Posterior cingulate gyrus (tissue), 11 donors: Measurements from ENCODE around the gene CXCL10.

Experiments
- DNase-seq, 10 donors: peaks; one replicate each; pipeline versions ENCODE4 v3.0.0 to v3.0.0-alpha.2; 2020 to 2021; ENCODE audit warnings: mixed read lengths in 3 of 10
- intact Hi-C: fragments of 100-400 bp; cut with DNase I; formaldehyde crosslinking; loops from one replicate; pipeline ENCODE4 v1.15.1; 2023

The CXCL10 gene

GRCh38 chr4:76035141-76035540, 11.8 kb upstream of the CXCL10 start:
- DNase-seq = no peak

GRCh38 chr4:76029300-76029699, 6.0 kb upstream of the CXCL10 start:
- intact Hi-C loops = no loop called here
- DNase-seq = no peak

More at GRCh38 chr4:76035141-76035540, 11.8 kb upstream of the CXCL10 start:
- intact Hi-C loops = no loop called here

GRCh38 chr4:76028350-76028765, 5.1 kb upstream of the CXCL10 start:
- DNase-seq = no peak
- intact Hi-C loops = no loop called here

GRCh38 chr4:76024065-76024464, 768 bp upstream of the CXCL10 start:
- intact Hi-C loops = no loop called here
- no peak for DNase-seq

GRCh38 chr4:76022677-76023076, 620 bp downstream of the CXCL10 start:
- intact Hi-C loops = no loop called here
- no peak for DNase-seq

- DNase-seq = no peak
- intact Hi-C loops = no loop called here
Measured at GRCh38 chr4:76022031-76022430, 1.3 kb downstream of the CXCL10 start.

GRCh38 chr4:76017056-76017686, 6.1 kb downstream of the CXCL10 start:
- intact Hi-C loops = no loop called here
- no peak for DNase-seq

GRCh38 chr4:76016393-76016792, 6.9 kb downstream of the CXCL10 start:
- intact Hi-C loops = no loop called here
- peak in 4 of 10 donors; percentile 28 to 83 (median 60) for DNase-seq

GRCh38 chr4:76013540-76013939, 9.8 kb downstream of the CXCL10 start:
- no peak for DNase-seq
- intact Hi-C loops = no loop called here

- DNase-seq = no peak
- intact Hi-C loops = no loop called here
Measured at GRCh38 chr4:76012388-76012801, 10.9 kb downstream of the CXCL10 start.

- intact Hi-C loops = no loop called here
- DNase-seq = peak in 2 of 10 donors; percentile 8 to 36
Measured at GRCh38 chr4:76011700-76012387, 11.5 kb downstream of the CXCL10 start.

GRCh38 chr4:76011018-76011670, 12.2 kb downstream of the CXCL10 start:
- DNase-seq = peak in 1 of 10 donors; percentile 67
- intact Hi-C loops = no loop called here

GRCh38 chr4:76010576-76010975, 12.7 kb downstream of the CXCL10 start:
- no peak for DNase-seq
- intact Hi-C loops = no loop called here

GRCh38 chr4:76009311-76009710, 14.0 kb downstream of the CXCL10 start:
- DNase-seq = no peak
- intact Hi-C loops = no loop called here

GRCh38 chr4:76007089-76007862, 16.0 kb downstream of the CXCL10 start, which contains the start of gene CXCL9:
Gene CXCL9 (minus strand): TSS chr4:76007509. CDS start chr4:76007449, 60 bp downstream.
- intact Hi-C loops = no loop called here
- no peak for DNase-seq

- intact Hi-C loops = no loop called here
Measured at GRCh38 chr4:76003620-76004019, 19.7 kb downstream of the CXCL10 start.

GRCh38 chr4:76003035-76003434, 20.3 kb downstream of the CXCL10 start:
- intact Hi-C loops = no loop called here
- DNase-seq = no peak

More at GRCh38 chr4:76003620-76004019, 19.7 kb downstream of the CXCL10 start:
- no peak for DNase-seq

GRCh38 chr4:76002176-76002575, 21.1 kb downstream of the CXCL10 start:
- DNase-seq = no peak
- intact Hi-C loops = no loop called here

- no peak for DNase-seq
- intact Hi-C loops = no loop called here
Measured at GRCh38 chr4:76001700-76002099, 21.6 kb downstream of the CXCL10 start.

- no peak for DNase-seq
- intact Hi-C loops = no loop called here
Measured at GRCh38 chr4:76000279-76000678, 23.0 kb downstream of the CXCL10 start.
